Activated CD4-positive, alpha-beta T cell treated with anti-CD3 and anti-CD28 coated beads, Interleukin-2, Interleukin-6, amounts not matched to agents 100 ng/mL and 50 ng/mL, durations not matched to agents 16 hours and 8 hours (primary cell): Measurements from ENCODE around the gene TMED8.
"Not testable (repeated sequence)": the region's sequence is repeated elsewhere in the genome, so short reads cannot be mapped to it uniquely, and the experiment has no call there.

Source experiments
- DNase-seq: peaks from one replicate; pipeline ENCODE4 v3.0.0-alpha.2; 2020

TMED8 gene

DNA sequence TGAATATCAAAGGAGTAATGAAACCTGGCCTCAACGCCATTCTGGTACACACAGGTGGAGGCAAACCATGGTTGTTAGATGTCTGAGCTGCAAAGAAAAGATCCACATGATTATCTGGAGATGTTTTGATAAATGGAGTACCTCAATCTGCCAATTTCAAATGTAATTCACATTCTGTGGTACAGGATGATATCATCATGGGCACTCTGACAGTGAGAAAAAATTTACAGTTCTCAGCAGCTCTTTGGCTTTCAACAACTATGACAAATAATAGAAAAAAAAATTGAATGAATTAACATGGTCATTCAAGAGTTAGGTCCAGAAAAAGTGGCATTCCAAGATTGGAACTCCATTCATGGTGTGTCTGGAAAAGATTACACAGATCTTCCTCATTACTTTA, 17.3 kb downstream of the TMED8 start:
- DNase-seq, result no peak

DNA sequence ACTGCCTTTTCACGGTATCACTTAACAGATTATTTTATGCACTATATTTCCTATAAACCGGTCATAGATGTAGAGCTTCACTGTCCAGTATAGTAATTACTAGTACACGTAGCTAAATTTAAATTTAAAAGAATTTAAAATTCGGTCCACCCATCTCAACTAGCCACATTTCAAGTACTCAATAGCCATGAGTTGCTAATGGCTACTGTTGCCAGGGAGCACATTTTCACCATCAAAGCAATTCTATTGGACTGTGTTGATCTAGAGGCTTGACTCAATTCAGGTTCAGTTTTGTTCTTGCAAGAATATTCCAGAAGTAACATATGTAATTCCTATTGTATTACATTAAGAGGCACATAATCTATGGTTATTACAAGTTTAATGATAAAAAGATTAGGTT, 20.0 kb downstream of the TMED8 start:
- DNase-seq, result no peak

DNA sequence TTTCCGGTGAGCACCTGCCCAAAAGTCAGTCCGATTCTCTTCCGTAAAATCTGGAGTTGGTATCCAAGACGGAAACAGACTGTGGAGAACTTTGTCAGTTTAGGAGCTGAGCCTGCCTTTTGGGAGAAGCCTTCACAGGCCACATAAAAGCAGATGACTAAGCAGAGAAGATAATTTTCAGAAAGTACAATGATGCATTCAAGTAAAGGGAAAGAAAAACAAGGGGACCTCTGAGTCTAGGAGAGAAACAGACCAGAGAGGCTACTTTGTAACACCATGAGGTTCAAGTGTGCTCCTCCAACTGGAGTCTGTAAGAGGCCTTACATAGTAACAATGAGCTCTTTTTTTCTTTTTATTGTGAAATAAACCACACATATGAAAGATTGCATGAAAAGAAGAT, 21.1 kb downstream of the TMED8 start:
- no peak for DNase-seq

DNA sequence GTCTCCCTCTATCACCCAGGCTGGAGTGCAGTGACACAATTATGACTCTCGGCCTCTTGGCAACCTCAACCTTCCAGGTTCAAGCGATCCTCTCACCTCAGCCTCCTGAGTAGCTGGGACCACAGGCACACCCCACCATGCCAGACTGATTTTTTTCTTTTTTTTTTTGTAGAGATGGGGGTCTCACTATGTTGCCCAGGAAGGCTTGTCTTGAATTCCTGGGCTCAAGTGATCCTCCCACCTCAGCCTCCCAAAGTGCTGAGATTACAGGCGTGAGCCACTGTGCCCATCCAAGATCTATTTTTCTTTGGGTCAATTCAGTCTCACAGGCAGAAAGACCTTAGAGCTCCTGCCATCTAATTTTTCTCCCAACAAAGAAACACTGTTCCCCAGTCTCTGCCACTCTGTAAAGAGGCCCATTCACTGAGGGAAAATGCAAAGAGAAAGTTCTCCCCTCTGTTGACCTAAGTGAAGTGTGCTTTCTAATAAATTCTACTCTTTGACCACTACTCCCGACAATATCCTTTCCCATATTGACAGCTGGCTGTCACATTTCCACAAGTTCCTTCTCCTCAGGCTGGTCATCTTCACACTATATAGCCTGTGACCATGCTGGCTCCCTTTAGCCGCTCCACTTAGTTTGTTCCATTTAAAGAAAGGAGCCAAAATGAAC, 23.3 kb downstream of the TMED8 start:
- DNase-seq, result no peak

DNA sequence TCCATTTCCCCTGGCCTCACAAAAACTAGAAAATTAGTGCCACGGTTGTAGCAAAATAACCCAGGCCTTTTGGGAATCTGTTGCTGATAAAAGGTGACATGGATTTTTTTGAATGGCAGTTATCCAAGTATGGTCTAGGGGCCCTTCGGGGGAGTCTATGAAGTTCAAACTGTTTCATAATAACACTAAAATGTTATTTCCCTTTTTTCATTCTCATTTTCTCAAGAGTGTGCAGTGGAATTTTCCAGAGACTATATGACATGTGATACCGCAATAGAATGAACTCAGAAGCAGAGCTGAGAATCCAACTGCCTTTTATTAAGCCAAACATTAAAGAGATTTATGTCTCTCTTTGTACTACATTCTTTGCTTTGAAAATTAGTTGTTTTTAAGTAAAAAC, 29.1 kb downstream of the TMED8 start:
- DNase-seq, result no peak

DNA sequence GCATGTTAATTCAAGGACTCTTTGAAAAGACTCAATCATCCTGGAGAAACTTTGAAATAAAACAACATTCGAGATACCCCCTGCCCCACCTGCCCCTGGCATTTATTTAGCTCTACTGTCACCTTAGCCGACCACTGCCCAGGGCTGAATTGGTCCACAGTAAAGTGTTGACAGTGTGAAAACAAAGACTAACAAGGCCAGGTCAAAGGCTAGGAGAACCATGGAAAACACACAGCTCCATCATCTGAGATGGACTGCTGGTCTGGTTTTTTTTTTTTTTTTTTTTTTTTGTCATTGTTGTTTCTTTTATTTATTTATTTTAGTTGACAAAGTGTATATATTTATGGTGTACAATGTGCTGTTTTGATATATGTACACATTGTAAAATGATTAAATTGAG, 30.4 kb downstream of the TMED8 start:
- DNase-seq, result no peak

DNA sequence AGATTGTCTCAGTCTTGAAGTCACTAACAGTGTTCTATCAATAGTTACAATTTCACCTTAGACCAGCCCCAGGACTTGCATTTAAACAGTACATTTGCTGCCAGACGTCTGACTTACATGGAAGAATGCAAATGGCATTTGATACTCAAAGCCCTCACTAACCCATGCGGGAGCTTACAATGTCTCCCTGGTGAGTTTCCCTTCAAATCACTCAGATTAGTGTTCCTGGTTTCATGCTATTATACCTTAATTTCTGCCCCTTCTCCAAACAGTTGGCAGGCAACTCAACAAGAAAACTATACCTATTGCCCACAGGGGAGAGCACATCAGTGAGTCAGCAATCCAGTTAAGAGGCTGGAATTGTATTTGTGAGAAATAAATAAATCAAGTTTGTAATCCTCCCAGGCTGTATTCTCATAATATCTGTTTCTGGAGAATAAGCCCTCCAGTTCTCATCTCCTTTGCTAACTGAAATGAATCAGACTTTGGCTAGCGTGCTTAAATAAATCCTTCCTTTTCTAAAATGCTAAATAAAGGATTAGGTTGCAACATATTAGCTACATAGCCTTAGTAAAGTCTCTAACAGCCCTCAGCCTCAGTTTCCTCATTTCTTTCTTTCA, 32.4 kb downstream of the TMED8 start:
- DNase-seq, result no peak

DNA sequence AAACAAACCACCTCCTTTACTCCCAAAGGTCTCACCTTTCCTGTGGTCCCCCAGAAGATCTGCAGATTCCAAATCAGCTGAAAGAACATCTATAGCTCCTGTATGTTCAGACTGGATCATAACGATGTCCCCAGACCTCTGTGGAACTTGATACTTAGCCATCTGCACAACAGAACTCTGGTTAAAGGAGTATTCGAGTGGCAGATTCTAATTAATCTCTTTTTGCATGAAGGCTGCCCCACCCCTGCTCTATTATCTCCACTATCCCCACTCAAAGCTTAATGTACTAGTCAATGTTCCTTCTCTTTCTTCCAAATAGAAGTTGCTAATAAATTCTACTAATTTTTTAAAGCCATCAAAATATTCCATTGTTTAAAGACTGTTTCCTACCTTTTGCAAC, 33.2 kb downstream of the TMED8 start:
- no peak for DNase-seq

DNA sequence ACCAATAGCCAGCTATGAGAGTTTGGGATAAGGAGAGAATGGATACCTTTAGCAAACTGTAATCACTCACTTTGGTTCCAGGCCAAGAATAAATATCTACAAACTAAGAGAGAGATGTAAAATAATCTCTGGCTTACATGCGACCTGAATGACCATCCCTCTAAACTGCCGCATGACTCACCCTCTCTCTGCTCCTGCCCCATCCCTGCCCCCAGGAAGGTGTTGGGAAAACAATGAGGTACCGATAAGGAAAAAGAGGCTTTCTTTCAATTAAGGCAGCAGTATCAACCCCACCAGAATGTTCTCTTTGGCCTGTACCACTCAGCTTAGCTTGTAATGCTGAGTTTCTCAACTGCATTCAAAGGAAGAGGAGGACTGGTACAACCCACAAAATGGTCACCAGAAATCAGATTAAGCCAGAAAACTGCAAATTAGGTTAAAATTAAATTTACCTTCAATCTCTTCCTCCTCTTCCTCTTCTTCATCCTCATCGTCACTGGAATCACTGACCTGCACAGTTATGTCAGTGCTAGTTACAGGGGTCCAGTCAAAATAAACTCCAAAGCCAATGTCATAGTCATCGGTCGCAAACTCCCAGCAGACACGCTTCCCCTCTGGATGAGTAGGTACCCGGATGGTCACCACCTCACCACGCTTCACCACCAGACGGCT, 34.0 kb downstream of the TMED8 start:
- no peak for DNase-seq

DNA sequence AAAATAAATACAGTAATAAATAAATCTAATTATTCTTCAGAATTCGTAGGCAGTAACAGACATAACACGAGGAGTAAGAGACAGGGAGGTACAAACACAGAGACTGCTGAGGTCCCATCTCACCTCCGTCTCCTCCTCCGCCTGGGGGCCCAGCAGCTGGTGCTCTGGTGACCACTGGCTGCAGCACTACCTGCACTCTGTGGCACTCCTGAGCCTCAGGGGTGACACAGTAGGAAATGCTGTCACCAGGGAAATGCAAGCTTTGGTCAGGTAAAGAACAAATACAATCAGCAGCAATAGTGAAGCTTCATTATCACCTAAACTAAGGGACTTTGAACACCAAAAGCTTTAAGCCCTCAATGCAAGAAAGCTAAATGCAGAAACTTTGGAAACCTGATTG, 36.5 kb downstream of the TMED8 start:
- no peak for DNase-seq

DNA sequence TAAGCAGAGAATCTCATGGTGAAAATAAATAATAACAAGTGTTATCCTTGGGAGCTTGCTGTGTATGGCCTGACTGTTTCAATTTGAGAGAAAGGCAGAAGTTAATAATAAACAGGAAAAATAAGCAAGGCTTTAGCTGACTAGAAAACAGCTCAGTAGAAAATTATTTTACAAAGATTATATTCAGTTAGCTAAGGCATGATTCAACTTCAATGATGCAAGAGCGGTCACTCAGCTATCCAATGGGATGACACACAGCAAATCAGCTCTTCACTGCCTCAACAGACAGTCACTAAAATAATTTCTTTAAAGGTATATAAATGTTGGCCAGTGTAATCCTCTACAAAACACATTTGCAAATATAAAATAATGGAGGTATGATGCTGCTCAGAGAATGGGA, 37.5 kb downstream of the TMED8 start:
- no peak for DNase-seq

DNA sequence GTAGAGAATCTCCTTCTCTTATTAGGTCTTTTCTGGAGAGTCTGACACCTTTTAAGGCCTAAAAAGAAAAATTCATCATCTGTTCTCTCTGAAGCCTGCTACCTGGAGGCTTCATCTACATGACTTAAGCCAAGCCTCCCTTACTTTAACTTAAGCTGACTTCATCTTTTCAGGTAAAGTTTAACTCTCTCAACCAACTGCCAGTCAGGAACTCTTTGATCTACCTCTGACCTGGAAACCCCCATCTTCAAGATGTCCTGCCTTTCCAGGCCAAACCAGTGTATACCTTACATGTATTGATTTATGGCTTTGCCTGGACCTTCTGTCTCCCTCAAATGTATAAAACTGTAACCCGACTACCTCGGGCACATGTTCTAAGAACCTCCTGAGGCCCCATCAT, 38.6 kb downstream of the TMED8 start:
- no peak for DNase-seq

DNA sequence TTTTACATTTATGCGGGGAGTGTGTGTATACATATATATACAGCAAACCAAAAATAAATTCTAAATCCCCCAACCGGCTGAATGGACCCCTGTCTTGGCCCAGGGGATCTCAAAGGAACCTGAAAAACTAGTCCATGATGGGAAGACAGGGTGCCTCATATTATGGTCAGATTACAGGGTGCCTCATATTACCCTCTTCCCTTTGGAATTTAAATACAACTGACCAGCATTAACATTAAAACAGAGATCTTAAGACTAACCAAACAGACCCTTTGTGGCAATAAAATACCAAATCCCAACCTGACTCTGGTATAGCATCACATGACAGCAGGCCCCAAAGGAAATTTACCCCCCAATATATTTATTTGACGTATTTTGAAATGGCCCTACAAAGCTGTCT, 39.0 kb downstream of the TMED8 start:
- no peak for DNase-seq

DNA sequence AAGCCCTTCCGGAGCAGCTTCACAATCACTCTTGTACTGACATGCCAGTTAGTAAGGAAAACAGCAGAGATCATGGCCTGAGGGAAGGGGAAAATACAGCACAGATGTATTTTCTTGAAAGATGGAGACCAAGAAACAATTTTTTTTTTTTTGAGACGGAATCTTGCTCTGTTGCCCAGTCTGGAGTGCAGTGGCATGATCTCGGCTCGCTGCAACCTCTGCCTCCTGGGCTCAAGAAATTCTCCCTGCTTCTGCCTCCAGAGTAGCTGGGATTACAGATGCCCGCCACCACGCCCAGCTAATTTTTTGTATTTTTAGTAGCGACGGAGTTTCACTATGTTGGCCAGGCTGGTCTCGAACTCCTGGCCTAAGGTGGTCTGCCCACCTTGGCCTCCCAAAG, 39.6 kb downstream of the TMED8 start:
- DNase-seq, result not testable (repeated sequence)

DNA sequence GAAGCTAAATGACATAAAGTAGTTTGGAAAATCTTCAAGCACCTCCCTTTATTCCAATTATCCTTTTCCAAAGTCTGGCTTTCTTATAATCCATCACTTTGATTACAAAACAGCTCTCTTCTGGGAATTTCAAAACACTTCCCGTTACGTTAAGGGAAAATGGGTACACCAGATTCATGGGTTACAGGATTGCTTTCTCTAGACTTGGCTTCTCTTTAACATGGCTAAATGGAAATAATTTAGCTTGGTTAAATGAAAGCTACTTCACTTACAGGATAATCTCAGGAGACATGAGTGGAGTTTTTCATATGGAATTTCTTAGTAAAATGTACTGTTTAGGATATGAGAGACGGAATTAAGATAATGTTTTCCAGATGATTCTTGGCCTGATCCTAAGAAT, 41.3 kb downstream of the TMED8 start:
- no peak for DNase-seq

DNA sequence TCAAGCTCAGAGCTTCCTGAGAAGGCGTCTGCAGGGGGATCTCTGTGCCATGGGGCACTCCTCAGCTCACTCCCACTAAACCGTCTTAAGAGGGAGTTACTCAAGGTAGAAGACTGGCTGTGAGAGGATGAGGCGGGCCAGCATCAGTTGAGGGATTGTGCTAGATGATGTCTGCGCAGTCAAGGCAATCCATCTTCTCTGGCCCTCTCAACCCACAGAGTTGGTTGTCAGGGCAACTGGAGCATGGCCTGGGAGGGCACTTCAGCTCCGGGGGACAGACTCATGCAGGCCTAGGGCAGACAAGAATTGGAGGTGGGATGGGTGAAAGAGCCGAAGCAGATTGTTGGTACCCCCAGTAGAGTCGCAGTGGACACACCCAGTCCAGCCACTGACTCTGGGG, 47.0 kb downstream of the TMED8 start:
- DNase-seq, result no peak

DNA sequence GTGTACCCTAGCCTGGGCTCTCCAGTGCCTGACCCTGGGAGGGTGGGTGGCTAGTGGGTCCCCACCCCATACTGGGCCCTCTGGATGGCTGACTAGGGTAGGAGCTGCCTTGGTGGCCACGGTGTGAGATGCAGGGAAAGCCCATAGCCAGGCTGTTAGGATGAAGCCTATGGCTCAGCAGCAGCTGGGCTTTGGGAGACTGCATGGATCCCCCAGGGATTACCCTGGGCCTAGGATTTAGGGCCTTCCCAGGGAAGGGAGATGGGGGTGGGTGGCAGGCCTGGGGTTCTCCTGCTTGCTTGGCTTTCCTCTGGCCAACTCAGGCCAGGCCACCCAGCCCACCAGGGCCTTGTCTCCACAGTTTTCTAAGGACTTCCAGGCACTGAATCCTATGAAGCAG, 49.8 kb downstream of the TMED8 start:
- DNase-seq, result no peak

DNA sequence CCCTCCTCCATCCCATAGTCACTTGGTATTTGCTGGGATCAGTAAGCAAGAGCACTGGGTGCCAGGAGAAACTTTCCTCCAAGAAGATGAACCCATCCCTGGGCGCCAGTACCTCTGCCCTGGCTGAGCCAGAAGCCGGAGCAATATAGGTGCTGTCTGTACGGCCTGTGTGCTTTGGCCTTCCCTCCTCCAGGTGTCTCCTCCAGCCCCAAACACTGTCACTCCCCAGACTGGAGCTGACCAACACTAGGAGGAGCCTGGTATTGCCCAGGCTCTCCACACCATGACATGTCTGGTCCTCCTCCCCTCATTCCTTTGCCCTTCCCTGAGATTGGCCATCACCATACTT, 51.2 kb downstream of the TMED8 start:
- DNase-seq, result no peak

DNA sequence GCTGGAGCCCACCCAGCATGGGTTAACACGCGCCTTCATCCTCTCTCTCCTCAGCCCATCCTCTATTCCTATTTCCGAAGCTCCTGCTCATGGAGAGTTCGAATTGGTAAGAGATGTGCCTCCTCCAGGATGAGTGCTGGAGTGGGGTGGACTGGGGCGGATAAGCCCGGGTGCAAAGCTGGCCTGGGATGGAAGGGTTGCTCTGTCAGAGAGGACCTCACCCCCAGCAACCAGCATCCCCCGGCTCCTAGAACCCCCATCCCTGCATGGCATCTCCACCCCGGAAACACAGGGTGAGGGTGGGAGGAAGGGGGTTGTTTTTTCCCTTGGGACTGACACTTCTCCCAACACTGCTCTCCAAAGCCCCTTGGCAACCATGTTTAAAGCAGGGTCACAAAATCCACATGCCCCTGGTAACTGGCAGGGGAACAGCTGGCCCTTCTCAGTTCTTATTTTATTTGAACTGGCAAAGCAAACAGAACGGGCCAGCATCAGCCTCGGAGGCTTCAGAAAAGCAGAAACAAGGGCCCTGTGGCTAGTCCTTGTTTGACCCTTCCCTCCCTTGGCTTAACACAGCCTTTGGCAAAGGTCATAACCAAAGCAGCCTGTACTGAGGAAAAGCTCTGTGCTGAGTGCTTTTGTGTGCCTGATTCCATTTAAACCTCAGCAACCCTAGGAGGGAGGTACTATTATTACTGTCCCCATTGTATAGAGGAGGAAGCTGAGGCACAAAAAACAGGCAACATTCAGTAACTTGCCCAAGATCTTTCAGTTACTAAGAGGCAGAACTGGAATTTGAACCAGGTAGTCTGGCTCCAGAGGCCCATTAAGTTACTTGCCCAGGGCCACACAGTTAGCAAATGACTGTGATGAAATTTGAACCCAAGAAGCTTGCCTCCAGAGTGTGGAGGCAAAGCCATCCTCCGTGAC, 51.8 kb downstream of the TMED8 start:
- DNase-seq, result no peak

DNA sequence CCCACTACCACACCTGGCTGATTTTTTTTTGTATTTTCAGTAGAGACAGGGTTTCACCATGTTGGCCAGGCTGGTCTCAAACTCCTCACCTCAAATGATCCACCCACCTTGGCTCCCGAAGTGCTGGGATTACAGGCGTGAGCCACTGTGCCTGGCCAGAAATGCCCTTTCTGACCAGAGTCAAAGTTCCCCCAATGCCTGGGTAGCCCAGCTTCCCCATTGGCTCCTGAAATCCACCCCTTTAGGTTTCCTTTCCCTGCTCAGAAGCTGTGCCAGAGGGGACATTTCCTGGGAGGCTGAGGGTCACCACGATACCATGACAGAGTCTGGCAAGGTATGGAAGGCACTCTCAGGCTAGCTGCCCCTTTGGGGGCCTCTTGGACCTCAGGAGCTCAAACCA, 52.6 kb downstream of the TMED8 start:
- no peak for DNase-seq

DNA sequence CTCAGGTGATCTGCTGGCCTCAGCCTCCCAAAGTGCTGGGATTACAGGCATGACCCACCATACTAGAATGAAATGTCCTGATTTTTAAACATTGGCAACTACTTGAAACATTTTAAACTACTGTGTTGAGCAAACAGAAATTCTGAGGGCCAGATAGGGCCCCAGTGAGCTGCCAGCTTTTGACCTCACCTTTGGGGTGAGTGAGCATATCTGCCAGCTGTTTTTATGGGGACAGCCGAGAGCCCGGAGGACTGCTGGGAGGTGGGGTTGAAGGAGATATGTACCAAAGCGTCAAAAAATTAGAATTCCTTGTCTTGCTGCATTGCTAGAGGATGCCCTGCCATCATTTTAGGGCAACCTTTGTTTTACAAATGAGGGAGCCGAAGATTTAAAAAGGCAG, 53.3 kb downstream of the TMED8 start:
- no peak for DNase-seq

DNA sequence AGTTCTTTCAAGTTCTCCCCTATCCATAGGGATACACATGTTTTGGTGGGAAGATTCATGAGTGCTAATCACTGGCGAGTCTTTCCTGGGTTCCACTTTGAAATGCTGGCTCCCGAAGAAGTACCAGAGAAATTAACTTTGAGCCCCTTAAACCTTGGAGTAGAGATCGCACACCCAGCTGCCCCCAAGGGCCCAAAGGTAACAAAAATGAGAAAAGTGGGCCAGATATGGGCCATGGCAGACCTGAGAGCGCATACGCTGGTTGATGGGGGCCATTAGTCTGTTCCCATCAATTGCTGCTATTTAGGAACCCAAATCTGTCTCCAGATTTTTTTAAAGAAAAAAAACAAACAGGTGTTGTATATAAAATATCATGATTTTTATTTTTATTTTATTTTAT, 53.9 kb downstream of the TMED8 start:
- DNase-seq, result no peak

DNA sequence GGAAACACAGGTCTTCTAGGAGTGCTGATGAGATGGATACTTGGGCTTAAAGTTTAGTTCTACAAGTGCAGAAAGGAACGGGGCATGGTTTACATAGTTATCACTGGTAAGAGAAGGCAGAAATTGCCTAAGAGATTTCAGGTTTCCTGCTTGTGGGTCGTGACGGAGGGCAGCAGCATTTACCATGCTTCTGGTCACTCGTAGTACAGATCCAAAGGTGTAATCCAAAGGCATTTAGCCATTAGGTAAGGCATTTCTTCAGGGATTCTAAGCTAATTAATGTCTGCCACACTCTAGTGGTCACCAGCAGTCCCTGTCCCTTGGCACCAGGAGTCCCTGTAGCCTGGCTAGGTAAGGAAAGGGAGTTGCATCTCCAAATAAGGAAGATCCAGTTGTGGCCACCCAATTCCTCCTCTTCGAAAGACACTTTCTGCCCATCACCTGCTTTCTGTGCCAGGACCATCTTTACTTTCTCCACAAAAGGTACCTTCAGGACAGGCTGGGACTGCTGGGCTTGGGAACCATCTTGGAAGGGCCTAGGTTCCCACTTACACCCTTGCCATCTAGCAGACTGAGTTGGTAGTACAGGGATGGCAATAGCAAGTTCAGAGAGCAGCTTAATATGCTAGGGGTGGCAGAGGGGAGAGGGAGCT, 54.5 kb downstream of the TMED8 start:
- no peak for DNase-seq
